Activated gamma-delta T cell treated with anti-CD3 and anti-CD28 coated beads, Interleukin-2, amount 50 U/mL, for 16 hours (primary cell): ENCODE data around the gene LRRIQ3.

ENCODE experiments used
- DNase-seq: peaks from one replicate; pipeline ENCODE4 v3.0.0-alpha.2; 2020; ENCODE audit warnings: low read depth

Gene LRRIQ3

DNA sequence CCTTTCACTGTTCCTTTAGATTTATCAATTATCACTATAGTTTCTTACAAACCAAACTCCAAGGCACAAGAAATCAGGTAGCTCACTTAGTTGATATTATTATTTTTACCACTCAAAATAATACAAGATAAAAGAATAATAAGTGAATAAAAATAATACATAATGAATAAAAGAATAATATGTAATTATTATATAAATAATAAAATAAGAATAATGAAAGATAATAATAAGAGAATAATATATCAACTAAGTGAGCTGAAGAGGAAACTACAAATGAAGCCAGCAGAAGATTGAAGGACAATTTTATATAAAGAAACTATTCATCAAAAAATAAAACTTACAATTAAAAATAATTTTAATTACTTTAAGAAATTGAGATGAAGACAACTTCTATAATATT is 90.6 kb downstream of the LRRIQ3 start:
- no peak for DNase-seq

DNA sequence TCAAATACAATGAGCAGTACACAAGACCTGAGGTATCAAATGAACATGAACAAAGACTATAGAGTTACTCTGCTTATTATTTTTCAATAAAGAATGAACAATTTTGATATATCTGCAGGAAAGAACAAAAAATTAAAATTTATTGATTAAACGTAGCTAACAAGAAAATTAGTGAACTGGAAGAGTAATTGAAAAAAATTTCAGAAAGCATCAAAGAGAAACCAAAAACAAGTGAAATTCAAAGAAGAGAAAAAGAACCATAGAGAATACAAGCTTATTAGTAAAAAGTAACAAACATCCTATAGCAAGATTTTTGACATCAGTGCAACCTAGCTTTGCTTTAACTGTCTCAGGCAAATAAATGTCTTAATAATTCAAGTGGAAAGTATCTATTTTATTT is 106.6 kb downstream of the LRRIQ3 start:
- no peak for DNase-seq

DNA sequence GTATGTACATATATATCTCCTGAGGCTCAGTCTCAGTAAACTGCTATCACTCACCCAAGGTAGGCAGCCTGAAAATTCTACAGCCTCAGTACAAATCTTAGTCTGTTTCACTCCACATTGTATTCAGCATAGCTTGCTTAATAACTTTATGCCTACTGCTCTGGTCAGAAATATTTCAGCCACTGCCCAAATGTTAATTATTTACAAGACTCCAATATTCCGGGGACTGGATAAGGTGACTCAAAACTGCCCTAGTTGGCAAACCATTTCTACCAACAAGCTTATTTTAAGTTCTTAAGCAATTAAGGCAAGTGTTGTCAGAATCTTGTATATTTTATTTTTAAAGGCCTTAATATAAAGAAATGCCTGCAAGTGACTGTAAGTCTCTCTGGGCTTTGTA is 114.8 kb downstream of the LRRIQ3 start:
- no peak for DNase-seq

DNA sequence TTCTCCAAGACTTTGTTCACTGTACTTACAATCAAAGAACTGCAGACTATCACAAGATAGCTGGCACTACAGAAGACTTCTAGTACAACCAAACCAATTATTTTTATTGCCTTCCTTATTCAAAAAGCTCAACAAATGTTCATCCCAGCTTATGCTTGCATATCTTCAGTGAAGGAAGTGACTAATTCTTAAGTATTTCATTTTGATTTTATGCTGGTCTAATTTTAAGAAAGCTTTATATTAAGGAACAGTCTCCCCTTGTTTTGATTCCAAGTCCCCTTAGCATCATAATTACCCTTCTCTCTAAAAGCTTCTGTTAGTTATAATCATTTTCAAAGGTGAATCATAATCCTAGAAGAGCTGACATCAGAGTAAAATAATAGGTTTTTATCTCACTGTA is 132.9 kb downstream of the LRRIQ3 start:
- no peak for DNase-seq

DNA sequence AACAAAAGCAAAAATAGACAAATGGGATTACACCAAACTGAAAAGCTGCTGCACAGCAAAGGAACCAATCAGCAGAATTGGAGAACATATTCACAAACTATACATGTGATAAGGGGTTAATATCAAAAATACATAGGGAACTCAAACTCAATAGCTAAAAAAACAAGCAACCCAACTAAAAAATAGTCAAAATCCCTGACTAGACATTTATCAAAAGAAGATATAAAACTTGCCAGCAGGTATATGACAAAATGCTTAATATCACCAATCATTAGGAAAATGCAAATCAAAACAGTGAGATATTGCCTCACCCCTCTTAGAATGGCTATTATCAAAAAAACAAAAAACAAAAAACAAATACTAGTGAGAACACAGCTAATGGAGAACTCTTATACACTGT is 140.3 kb downstream of the LRRIQ3 start:
- no peak for DNase-seq

DNA sequence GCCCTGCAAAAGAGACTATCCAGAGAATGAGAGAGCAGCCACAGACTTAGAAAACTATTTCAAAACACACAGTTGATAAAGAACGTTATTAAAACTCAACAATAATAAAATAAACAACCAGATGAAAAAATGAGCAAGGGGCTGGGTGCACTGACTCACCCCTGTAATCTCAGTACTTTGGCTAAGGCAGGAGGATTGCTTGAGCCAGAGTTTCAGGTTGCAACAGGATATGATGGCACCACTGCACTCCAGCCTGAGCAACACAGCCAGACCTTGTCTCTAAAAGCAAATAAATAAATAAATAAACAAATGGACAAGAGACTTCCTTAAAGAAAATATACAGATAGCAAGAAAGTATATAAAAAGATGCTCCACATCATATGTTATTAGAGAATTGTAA is 144.6 kb downstream of the LRRIQ3 start:
- no peak for DNase-seq

DNA sequence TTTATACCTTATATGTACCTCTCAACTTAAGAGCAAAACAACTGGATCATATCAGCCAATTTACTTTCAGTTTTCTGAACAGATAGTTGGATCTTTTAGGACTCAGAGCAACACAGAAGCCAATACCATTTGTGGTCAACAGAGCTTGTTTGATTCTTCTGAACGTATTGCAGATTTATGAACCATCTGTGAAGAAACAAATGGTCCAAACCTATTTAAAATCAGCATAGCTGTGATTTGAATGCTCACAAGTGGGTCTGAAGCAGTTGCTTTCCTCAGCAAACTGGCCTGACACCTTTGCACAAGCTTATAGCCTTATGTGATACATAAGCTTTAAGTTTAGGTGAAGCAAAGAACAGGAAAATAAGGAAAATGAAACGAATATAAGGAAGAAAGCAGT is 147.6 kb downstream of the LRRIQ3 start:
- no peak for DNase-seq

DNA sequence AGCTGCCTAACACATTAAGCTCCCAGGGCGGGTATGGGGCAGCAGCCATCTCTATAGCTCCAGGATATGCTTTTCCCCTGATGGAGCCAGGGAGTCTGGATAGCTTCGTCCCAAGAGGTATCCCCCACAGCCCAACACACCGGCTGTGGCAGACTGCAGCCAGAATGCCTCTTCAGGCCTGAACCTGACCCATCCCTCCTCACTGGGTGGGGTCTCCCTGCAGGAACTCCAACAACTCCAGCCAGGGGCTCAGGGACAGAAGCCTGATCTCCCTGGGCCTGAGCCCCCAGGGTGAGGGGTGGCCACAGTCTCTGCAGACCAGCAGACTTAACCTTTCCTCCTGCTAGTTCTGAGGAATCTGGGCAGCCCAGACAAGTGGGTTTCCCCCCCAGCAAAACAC is 159.9 kb downstream of the LRRIQ3 start:
- no peak for DNase-seq

DNA sequence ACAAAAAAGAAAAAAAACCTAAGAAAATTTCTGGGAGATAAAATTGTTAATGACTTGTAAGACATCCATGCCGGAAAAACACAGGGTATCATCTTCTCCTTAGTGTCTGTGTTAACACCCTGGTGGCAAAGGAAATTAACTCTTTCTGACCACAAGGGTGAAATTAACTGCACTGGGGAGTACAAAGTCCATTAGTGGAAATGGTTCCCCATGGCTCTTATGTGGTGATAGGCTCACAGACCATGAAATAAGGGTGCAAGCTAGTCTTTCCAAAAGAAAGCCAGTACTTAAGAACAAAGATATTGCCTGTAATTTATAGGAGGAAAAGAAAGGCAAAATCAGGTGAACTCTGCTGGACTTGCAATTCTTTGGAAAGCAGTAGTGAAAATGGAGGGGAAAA is 185.4 kb downstream of the LRRIQ3 start:
- no peak for DNase-seq

DNA sequence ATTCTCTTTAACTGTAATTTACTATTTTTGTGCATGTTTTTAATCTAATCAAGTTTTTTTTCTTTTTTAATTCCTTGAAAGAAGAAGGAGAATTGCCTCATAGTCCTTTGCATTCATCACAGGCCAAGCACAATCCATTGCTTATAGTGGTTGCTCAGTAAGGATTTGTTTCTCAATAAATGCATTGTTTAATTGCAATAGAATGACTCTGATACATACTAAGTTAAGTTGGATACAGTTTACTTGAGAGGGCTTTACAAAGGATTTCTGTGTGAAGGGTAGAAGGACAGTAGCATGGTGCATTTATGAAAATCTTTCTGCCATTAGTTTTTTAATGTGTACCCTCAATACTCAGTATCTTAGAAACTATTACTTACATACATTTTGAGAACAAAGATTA is 186.2 kb downstream of the LRRIQ3 start:
- no peak for DNase-seq

DNA sequence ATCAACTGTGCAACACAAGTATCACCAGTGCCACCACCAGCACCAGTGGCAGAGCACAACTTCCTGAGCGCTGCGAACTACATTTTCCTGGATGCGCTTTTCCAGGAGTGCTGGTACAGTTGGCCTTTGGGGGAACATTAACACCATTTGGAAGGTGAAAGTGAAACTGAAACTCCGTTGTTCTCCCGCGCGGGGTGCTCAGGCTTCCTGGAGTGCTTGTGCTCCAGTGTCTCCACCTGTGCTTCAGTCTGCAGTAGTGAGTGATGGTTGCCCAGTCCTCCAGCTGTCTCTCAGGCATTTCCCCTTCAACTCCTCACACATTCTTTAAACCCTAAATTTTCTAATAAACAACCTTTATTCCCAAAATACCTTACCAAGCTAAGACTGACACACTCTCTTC is 187.8 kb downstream of the LRRIQ3 start:
- DNase-seq = no peak

DNA sequence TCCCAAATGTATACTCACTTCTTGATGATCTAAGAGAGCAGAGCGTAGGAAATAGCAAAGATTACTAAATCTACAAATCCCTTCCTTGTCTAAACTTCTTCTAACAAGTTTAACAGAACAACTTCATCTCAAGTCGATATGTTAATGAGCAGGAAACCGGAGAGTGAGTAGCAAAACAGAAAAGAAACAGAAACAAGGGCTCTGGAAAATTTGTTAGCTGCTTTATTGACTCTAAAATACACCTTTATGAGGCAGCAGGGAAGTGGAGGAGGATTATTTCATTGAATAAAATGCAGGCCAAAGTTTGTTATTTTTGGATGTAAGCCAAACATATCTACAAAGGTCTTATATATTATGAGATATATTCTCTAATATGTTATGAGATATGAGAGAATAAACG is 192.4 kb downstream of the LRRIQ3 start:
- DNase-seq = no peak

DNA sequence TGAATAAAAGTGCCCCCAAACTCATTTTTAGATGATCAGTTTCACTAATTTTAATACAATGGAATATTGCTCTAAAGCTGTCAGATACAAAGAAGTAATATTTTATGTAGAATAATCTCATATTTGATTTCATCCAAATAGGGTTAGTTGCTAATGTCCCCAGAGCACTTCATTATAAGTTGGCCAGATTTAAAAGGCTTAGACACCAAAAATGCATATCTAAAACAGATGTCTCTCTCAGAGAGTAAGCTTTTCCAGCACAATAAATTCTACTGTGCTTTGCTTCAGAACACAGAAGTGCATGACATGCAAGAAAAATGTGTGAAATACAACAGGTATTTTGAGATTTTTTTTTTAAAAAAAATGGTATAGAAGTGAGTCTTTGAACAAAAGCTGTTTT is 194.2 kb downstream of the LRRIQ3 start:
- DNase-seq = no peak

DNA sequence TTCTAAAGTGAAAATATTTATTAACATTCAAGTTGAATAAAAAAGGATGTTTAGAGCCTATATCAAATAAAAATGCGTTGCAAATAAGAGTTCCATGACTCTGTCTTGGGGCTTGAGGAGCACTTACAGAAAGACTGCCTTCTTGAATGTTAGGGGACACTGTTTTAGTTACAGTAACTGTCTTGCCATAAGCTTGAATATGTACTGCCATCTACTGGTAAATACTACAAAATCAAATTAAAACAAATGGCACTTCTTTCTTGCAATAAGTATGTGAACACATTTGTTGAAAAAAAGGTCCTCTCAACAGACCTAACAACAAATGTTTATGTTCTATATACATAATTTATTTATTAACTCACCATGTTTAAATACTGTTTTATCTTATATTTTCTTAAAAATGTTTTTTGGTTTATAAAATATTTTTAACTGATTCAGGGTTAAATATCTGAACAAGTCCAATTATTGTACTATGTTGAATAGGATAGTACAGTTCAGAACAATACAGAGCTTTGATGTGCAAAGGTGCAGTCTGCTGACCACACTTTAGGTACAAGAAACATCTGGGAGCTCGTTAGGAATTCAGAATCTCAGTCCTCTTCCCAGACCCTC is 199.5 kb downstream of the LRRIQ3 start:
- DNase-seq = no peak

DNA sequence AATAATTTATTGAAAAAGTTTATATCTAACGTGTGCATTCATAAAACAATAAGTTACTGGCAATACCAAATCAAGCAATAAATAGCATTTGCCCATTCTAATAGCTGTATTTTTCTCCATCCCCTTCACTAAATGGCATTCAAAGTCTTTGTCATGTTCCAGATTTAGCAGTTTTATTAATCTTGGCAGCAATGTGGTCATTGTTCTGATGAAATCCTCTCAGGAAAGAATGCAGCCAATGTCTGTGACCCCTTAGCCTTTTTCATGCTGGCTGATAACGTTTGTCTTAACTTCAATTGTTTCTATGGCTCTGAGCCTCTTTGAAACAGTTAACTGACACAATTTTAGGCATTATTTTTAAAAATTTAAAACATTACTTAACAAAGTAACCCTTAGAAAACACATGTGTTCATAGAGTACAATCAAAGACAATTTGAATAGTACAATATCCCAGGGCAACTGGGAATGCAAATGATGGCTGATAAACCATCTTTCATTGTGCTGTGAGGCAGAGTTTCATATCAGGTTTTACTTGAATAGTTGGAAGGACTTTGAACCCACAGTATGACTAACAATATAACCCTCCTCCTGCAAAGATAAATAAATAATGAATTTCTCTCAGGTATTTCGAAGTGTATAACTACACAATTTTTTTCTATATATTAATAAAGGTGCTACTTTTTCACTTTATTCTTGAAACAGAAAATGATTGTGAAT is 217.5 kb downstream of the LRRIQ3 start:
- DNase-seq = no peak

DNA sequence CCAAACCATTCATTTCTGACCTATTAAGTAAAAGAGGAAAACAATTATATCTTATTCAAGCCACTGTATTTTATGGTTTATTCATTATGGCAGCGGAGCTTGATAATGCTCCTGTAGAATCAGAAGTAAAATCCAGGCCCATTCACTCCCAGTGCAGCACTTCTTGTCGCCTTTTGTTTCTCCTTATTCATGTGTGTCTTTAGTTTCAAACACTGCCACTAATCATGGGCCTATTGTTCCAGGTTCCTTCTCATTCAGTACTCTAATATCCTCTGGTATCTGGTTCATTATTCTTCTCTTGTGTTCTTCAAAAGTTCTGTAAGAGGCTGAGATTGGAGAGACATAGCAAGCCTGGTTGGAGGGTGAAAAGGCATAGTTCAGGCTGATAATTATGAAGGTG is 218.3 kb downstream of the LRRIQ3 start:
- DNase-seq = no peak

DNA sequence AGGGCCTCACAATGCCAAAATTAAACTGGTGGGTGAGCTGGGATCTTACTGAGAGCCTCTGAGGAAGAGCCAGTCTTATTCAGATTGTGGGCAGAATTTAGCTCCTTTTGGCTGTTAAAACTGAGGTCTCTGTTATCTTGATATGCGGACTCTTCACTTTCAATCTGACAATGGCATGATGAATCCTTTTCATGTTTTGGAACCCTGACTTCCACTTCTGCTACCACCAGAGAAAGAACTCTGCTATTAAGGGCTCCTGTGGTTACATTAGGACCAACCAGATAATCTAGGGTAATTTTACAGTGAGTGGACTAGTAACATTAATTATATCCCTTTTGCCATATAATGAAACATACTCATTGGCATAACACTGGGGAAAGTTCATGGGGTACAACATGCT is 219.0 kb downstream of the LRRIQ3 start:
- DNase-seq = no peak
